HCT116 (cell line): ENCODE measurements around the gene ESYT3.

Experiments used
- CTCF ChIP-seq, 3 experiments: fragments of 200-600 bp in 1 of 3; sonication (generic) in 1 of 3; IDR thresholded peaks in 2 of 3; conservative IDR thresholded peaks in 1 of 3; 2 replicates each; pipeline ENCODE4 v1.5.1; 2012 to 2017; ENCODE audit warnings: low read depth in 2 of 3, low read length in 2 of 3, antibody characterized with exemption in 1 of 3, borderline replicate concordance in 1 of 3, control low read depth in 1 of 3, mild to moderate bottlenecking in 1 of 3, mixed read lengths in 1 of 3, mixed run types in 1 of 3, moderate library complexity in 1 of 3; ENCODE audit not compliant: insufficient read depth in 1 of 3
- ELF1 ChIP-seq: IDR thresholded peaks from 2 replicates; pipeline ENCODE4 v1.6.1; 2012; ENCODE audit warnings: low read depth, borderline replicate concordance
- EZH2 ChIP-seq: fragments of 200-600 bp; sonication (generic); IDR thresholded peaks from 2 replicates; pipeline ENCODE4 v1.6.1; 2017; ENCODE audit warnings: antibody characterized with exemption, mixed run types
- POLR2A ChIP-seq: IDR thresholded peaks from 2 replicates; pipeline ENCODE4 v1.7.0; 2011; ENCODE audit warnings: borderline replicate concordance; ENCODE audit not compliant: insufficient read depth, insufficient read length; ENCODE audit errors: extremely low read depth
- SP1 ChIP-seq: IDR thresholded peaks from 2 replicates; pipeline ENCODE4 v1.6.1; 2012; ENCODE audit warnings: low read depth
- SRF ChIP-seq: IDR thresholded peaks from 2 replicates; pipeline ENCODE4 v1.6.1; 2012; ENCODE audit warnings: low read depth
- ZBTB33 ChIP-seq: IDR thresholded peaks from 2 replicates; pipeline ENCODE4 v1.6.1; 2011; ENCODE audit warnings: mild to moderate bottlenecking, low read length, moderate library complexity; ENCODE audit not compliant: insufficient replicate concordance; ENCODE audit errors: extremely low read depth
- TF ChIP-seq, protein P1 (sequence below): IDR thresholded peaks from 2 replicates; pipeline ENCODE4 v1.6.1; 2012
- TF ChIP-seq, protein P2 (sequence below): IDR thresholded peaks from 2 replicates; pipeline ENCODE4 v1.6.1; 2012; ENCODE audit warnings: low read depth

DNA sequence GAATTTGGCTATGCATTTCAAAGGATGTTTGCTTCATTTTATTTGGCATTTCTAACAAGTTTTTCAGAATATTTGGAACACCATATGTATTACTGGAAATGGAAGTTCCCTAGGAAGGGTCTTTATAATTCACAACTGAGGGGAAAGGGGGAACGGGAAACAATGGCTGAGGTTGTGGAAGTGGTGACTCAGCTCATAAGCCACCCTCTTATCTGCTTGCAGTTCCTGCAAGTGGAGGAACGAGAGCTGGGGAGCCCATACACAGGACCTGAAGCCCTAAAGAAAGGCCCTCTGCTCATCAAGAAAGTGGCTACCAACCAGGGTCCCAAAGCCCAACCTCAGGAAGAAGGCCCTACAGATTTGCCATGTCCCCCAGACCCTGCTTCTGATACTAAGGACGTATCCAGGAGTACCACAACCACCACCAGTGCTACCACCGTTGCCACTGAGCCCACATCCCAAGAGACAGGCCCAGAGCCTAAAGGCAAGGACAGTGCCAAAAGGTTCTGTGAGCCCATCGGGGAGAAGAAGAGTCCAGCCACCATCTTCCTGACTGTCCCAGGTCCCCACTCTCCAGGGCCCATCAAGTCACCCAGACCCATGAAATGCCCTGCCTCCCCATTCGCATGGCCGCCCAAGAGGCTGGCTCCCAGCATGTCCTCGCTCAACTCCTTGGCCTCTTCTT, 37.9 kb downstream of the ESYT3 start:
- TF ChIP-seq, protein P1, sequence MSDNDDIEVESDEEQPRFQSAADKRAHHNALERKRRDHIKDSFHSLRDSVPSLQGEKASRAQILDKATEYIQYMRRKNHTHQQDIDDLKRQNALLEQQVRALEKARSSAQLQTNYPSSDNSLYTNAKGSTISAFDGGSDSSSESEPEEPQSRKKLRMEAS: no peak
- no peak for TF ChIP-seq CTCF (IDR thresholded peaks at IDR 0.05 in 2 of 3, conservative IDR thresholded peaks at IDR 0.05 in 1 of 3; ENCODE audit: borderline replicate concordance in 1 of 3, insufficient read depth in 1 of 3, low read depth in 2 of 3, low read length in 2 of 3)
- TF ChIP-seq SRF: no peak
- TF ChIP-seq, protein P2, sequence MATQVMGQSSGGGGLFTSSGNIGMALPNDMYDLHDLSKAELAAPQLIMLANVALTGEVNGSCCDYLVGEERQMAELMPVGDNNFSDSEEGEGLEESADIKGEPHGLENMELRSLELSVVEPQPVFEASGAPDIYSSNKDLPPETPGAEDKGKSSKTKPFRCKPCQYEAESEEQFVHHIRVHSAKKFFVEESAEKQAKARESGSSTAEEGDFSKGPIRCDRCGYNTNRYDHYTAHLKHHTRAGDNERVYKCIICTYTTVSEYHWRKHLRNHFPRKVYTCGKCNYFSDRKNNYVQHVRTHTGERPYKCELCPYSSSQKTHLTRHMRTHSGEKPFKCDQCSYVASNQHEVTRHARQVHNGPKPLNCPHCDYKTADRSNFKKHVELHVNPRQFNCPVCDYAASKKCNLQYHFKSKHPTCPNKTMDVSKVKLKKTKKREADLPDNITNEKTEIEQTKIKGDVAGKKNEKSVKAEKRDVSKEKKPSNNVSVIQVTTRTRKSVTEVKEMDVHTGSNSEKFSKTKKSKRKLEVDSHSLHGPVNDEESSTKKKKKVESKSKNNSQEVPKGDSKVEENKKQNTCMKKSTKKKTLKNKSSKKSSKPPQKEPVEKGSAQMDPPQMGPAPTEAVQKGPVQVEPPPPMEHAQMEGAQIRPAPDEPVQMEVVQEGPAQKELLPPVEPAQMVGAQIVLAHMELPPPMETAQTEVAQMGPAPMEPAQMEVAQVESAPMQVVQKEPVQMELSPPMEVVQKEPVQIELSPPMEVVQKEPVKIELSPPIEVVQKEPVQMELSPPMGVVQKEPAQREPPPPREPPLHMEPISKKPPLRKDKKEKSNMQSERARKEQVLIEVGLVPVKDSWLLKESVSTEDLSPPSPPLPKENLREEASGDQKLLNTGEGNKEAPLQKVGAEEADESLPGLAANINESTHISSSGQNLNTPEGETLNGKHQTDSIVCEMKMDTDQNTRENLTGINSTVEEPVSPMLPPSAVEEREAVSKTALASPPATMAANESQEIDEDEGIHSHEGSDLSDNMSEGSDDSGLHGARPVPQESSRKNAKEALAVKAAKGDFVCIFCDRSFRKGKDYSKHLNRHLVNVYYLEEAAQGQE: no peak
- no peak for TF ChIP-seq ELF1
- no peak for TF ChIP-seq EZH2
- no peak for TF ChIP-seq SP1
- TF ChIP-seq POLR2A: no peak
- no peak for TF ChIP-seq ZBTB33
